OCI-LY3 (cell line): ENCODE results near the gene RSPH9.

ENCODE experiments used
- H2AFZ ChIP-seq: fragments of 200-600, 300-600 bp; shearing (Covaris generic); 2 replicates; pipeline ENCODE4 v1.6.0; 2014; ENCODE audit warnings: antibody characterized with exemption, low read depth, low read length
- H3K27ac ChIP-seq: fragments of 200-600, 300-600 bp; sonication (generic); 2 replicates; pipeline ENCODE4 v1.5.1; 2014; ENCODE audit warnings: mild to moderate bottlenecking, low read length, moderate library complexity, mixed read lengths
- H3K27me3 ChIP-seq: fragments of 200-600, 300-600 bp; sonication (generic); 2 replicates; pipeline ENCODE4 v1.6.1; 2014; ENCODE audit warnings: low read depth, low read length, mixed read lengths
- H3K36me3 ChIP-seq: fragments of 200-600, 300-600 bp; sonication (generic); replicated peaks from 2 replicates; pipeline ENCODE3; 2014; ENCODE audit warnings: low read depth, low read length, mixed read lengths
- H3K4me1 ChIP-seq: fragments of 300-600, 200-600 bp; sonication (generic); 2 replicates; pipeline ENCODE4 v1.6.1; 2014; ENCODE audit warnings: low read length, mixed read lengths
- H3K4me2 ChIP-seq: fragments of 200-600, 300-600 bp; sonication (generic); 2 replicates; pipeline ENCODE4 v1.6.1; 2014; ENCODE audit warnings: low read length, mixed read lengths
- H3K4me3 ChIP-seq: fragments of 300-600, 200-600 bp; sonication (generic); 2 replicates; pipeline ENCODE4 v1.5.1; 2014; ENCODE audit warnings: antibody characterized with exemption, mild to moderate bottlenecking, low read length, moderate library complexity
- H3K79me2 ChIP-seq: fragments of 300-600, 200-600 bp; shearing (Covaris generic); 2 replicates; pipeline ENCODE4 v1.6.1; 2014; ENCODE audit warnings: mild to moderate bottlenecking, low read length, mixed read lengths
- H3K9ac ChIP-seq: fragments of 300-600, 200-600 bp; shearing (Covaris generic); 2 replicates; pipeline ENCODE4 v1.6.0; 2014; ENCODE audit warnings: mild to moderate bottlenecking, low read length, moderate library complexity
- H3K9me3 ChIP-seq: fragments of 200-600, 300-600 bp; shearing (Covaris generic); 2 replicates; pipeline ENCODE4 v1.6.1; 2014; ENCODE audit warnings: low read length, mixed read lengths; ENCODE audit not compliant: insufficient read depth
- H4K20me1 ChIP-seq: fragments of 200-600, 300-600 bp; sonication (generic); 2 replicates; pipeline ENCODE4 v1.6.1; 2016; ENCODE audit warnings: low read length, mixed read lengths; ENCODE audit not compliant: insufficient read depth
- CTCF ChIP-seq: fragments of 200-600, 300-600 bp; sonication (generic); IDR thresholded peaks from 2 replicates; pipeline ENCODE4 v1.5.1; 2014; ENCODE audit warnings: antibody characterized with exemption, low read length, low read depth
- EZH2phosphoT487 ChIP-seq: fragments of 200-600 bp; shearing (Covaris generic); IDR thresholded peaks from 2 replicates; pipeline ENCODE4 v1.6.1; 2018; ENCODE audit warnings: antibody characterized with exemption, mixed run types, low read depth

Gene RSPH9

DNA sequence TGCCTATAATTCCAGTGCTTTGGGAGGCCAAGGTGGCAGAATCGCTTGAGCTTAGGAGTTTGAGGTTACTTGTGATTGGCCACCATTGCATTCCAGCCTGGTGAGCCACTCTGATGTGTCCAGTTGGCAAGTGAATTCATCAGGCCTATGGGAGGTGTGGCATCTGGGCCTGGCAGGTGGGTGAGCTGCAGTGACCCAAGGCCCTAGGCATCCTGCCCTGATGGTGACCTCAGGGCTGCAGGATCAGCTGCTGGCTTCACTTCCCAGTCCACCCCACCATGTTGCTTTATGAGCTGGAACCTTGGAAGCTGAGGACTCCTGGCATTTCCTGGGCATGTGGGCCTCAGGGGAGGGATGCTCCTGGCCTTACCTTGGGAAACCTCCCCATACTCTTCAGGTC is 20.5 kb downstream of the RSPH9 start:
- no peak overlapping the region for H2AFZ ChIP-seq
- peaks cover 37% of the 10 kb centered on the region for H3K4me1 ChIP-seq
- H3K36me3 ChIP-seq = peaks cover 4% of the 10 kb centered on the region
- no peaks in the 10 kb centered on the region for H3K27me3 ChIP-seq
- no peak overlapping the region for H3K4me3 ChIP-seq
- no peak overlapping the region for H3K4me2 ChIP-seq
- TF ChIP-seq CTCF = no peak
- TF ChIP-seq EZH2phosphoT487 = no peak
- H3K79me2 ChIP-seq = no peaks in the 10 kb centered on the region
- no peak overlapping the region for H3K27ac ChIP-seq
- no peaks in the 10 kb centered on the region for H3K9me3 ChIP-seq
- H4K20me1 ChIP-seq = no peaks in the 10 kb centered on the region
- no peak overlapping the region for H3K9ac ChIP-seq

DNA sequence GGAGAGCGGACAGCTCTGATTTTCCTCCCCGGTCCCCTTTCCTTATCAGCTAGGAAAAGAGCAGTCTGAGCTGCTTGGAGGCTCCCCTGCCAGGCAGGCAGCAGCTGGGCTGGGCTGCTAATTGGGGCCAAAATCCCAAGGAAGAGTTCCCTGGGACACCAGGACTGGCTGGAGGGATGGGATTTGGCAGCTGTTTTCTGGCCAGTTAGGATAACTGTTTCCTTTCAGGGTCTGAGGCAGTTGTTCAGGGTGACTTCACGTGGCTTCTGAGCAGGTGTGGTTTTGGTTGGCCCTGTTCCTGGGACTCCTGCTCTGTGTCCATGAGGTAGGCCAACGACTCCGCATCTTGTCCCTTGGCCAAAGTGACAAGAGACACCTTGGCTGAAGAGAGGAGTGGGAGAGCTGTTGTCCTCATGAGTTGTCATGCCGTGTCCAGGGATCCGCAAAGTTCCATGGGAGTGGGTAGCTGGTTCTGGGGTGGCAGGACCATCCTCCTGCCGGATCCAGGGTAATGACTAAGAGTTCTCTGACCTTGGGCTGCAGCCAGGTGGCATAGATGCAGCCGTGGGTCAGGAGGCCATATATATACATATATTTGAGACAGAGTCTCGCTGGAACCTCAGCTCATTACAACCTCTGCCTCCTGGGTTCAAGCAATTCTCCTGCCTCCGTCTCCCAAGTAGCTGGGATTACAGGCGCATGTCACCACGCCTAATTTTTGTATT is 21.5 kb downstream of the RSPH9 start:
- H3K4me1 ChIP-seq = peaks cover 37% of the 10 kb centered on the region
- H3K9me3 ChIP-seq = no peaks in the 10 kb centered on the region
- H3K9ac ChIP-seq = no peak overlapping the region
- no peak overlapping the region for H2AFZ ChIP-seq
- TF ChIP-seq CTCF (no peak), EZH2phosphoT487 (no peak)
- no peaks in the 10 kb centered on the region for H3K79me2 ChIP-seq
- H4K20me1 ChIP-seq = no peaks in the 10 kb centered on the region
- H3K36me3 ChIP-seq = peaks cover 5% of the 10 kb centered on the region
- H3K27me3 ChIP-seq = no peaks in the 10 kb centered on the region
- H3K4me2 ChIP-seq = no peak overlapping the region
- H3K27ac ChIP-seq = no peak overlapping the region
- no peak overlapping the region for H3K4me3 ChIP-seq

- Histone ChIP-seq H3K9ac (peak overlapping the region; percentile 26; the same call in 1 of the 2 replicates), H3K79me2 (no peaks in the 10 kb centered on the region), H3K27me3 (no peaks in the 10 kb centered on the region), H3K36me3 (peaks cover 16% of the 10 kb centered on the region), H4K20me1 (no peaks in the 10 kb centered on the region), H3K4me3 (peak overlapping the region; percentile 49; the same call in 1 of the 2 replicates), H2AFZ (no peak overlapping the region), H3K4me2 (peak overlapping the region; percentile 74), H3K27ac (peak overlapping the region; percentile 16; the same call in 1 of the 2 replicates), H3K4me1 (peaks cover 37% of the 10 kb centered on the region), H3K9me3 (no peaks in the 10 kb centered on the region)
- TF ChIP-seq CTCF = peak; percentile 93
- no peak for TF ChIP-seq EZH2phosphoT487
Measured at GRCh38 chr6:43667245-43668150, 22.7 kb downstream of the RSPH9 start.
